GM18909 (cell line): ENCODE results near the gene FOXP1.
"Not testable (repeated sequence)": the region's sequence is repeated elsewhere in the genome, so short reads cannot be mapped to it uniquely, and the experiment has no call there.

Experiments
- ATAC-seq: cut with Tn5 transposase; IDR thresholded peaks from one replicate; pipeline ENCODE4 v1.9.1; 2021; ENCODE audit warnings: mild to moderate bottlenecking; ENCODE audit not compliant: unreplicated experiment, poor library complexity

Gene FOXP1

GRCh38 chr3:70989174-70989573 lies 594.4 kb downstream of the FOXP1 start:
- no peak for ATAC-seq

- no peak for ATAC-seq
These were observed 595.4 kb downstream of the FOXP1 start for GRCh38 chr3:70988111-70988510.

- ATAC-seq, result no peak
These were observed 598.0 kb downstream of the FOXP1 start for GRCh38 chr3:70985572-70985971.

- no peak for ATAC-seq
These were observed 598.6 kb downstream of the FOXP1 start for GRCh38 chr3:70984776-70985482.

GRCh38 chr3:70982700-70983140 lies 600.8 kb downstream of the FOXP1 start:
- ATAC-seq, result peak; percentile 66

GRCh38 chr3:70982284-70982683 lies 601.2 kb downstream of the FOXP1 start:
- ATAC-seq, result no peak

GRCh38 chr3:70981231-70981880 lies 602.2 kb downstream of the FOXP1 start:
- ATAC-seq, result no peak

- ATAC-seq, result no peak
These were observed 602.8 kb downstream of the FOXP1 start for GRCh38 chr3:70980646-70981170.

- ATAC-seq, result no peak
These were observed 603.4 kb downstream of the FOXP1 start for GRCh38 chr3:70979983-70980645.

- no peak for ATAC-seq
These were observed 605.8 kb downstream of the FOXP1 start for GRCh38 chr3:70977712-70978111.

GRCh38 chr3:70975981-70976380 lies 607.5 kb downstream of the FOXP1 start:
- ATAC-seq, result not testable (repeated sequence)

- ATAC-seq, result no peak
These were observed 608.8 kb downstream of the FOXP1 start for GRCh38 chr3:70974747-70975146.

GRCh38 chr3:70973558-70973957 lies 610.0 kb downstream of the FOXP1 start:
- ATAC-seq, result no peak

GRCh38 chr3:70972855-70973254 lies 610.7 kb downstream of the FOXP1 start:
- no peak for ATAC-seq

GRCh38 chr3:70970952-70971351 lies 612.6 kb downstream of the FOXP1 start:
- no peak for ATAC-seq

- ATAC-seq, result no peak
These were observed 613.4 kb downstream of the FOXP1 start for GRCh38 chr3:70970171-70970570.

- no peak for ATAC-seq
These were observed 619.9 kb downstream of the FOXP1 start for GRCh38 chr3:70963431-70964275.

- ATAC-seq, result no peak
These were observed 623.8 kb downstream of the FOXP1 start for GRCh38 chr3:70959506-70960291.

GRCh38 chr3:70952033-70952747 lies 631.3 kb downstream of the FOXP1 start:
- ATAC-seq, result no peak
